K562 (cell line): ENCODE measurements around the gene FBLN2. TPM values are rescaled to one million over a fixed set of nuclear protein-coding genes. Genes with fewer than 3 reads are reported as not detected.
A peak's percentile ranks its signal among the peaks of the same experiment; 100 is the strongest.

Experiments
- ATAC-seq: fragments of 200-7000 bp; cut with Tn5 transposase; 3 replicates; pipeline ENCODE4 v1.9.1; 2020; ENCODE audit warnings: moderate library complexity
- BruUV-seq: library from RNA; stranded (reverse); fragments of 400-500 nt; replicated peaks from 2 replicates; lab custom pipeline; 2021; lab: Mats Ljungman, UMichigan
- CTCF ChIA-PET: fragments of 300-600 bp; formaldehyde crosslinking; extraction: SDS; loops from one replicate; lab custom pipeline; 2021; ENCODE audit warnings: low intra/inter-chr PET ratio; lab: Yijun Ruan, JAX
- POLR2A ChIA-PET: fragments of 300-600, 350-650 bp; sonication (Branson Sonifier 250); formaldehyde crosslinking; extraction: SDS; loops from one replicate; lab custom pipeline; 2021; ENCODE audit warnings: antibody characterized with exemption, inconsistent platforms; lab: Yijun Ruan, JAX
- DNase-seq, 4 experiments: peaks; one replicate each; pipeline versions ENCODE4 v3.0.0 to v3.0.0-alpha.2; 2011 to 2018; ENCODE audit warnings: low spot score in 3 of 4, mixed read lengths in 3 of 4; ENCODE audit errors: extremely low read depth in 1 of 4
- FAIRE-seq: peaks from 2 replicates; lab custom pipeline; 2011; peaks lifted over from hg19 to GRCh38; lab: Jason Lieb, UNC
- H2AFZ ChIP-seq: 2 replicates; pipeline ENCODE4 v1.6.0; 2011; ENCODE audit warnings: low read depth, low read length, control low read depth, inconsistent platforms
- H3K27ac ChIP-seq: fragments of 200-600 bp; 3 replicates; pipeline ENCODE4 v1.8.0; 2011; ENCODE audit warnings: low read depth, mild to moderate bottlenecking, control low read depth, inconsistent platforms, low read length, moderate library complexity, mixed read lengths; ENCODE audit errors: extremely low read depth
- H3K27me3 ChIP-seq, 2 experiments: fragments of 300-600 bp in 1 of 2; 2 replicates in 1 of 2; 3 replicates in 1 of 2; pipeline versions ENCODE4 v1.6.0 to v1.8.0; 2011; ENCODE audit warnings: inconsistent platforms in 2 of 2, low read length in 2 of 2, mild to moderate bottlenecking in 1 of 2, mixed read lengths in 1 of 2, moderate library complexity in 1 of 2; ENCODE audit not compliant: control insufficient read depth in 2 of 2, insufficient read depth in 2 of 2
- H3K36me3 ChIP-seq: fragments of 300-600 bp; 3 replicates; pipeline ENCODE4 v1.8.0; 2011; ENCODE audit warnings: mild to moderate bottlenecking, low read length, inconsistent platforms; ENCODE audit not compliant: control insufficient read depth, insufficient read depth
- H3K4me1 ChIP-seq, 2 experiments: fragments of 200-600 bp in 1 of 2; replicated peaks in 1 of 2; 2 replicates in 1 of 2; 3 replicates in 1 of 2; pipeline versions ENCODE4 v1.5.1 to v1.8.0; 2011; ENCODE audit warnings: inconsistent platforms in 2 of 2, low read length in 2 of 2, mild to moderate bottlenecking in 1 of 2, mixed read lengths in 1 of 2, moderate library complexity in 1 of 2; ENCODE audit not compliant: control insufficient read depth in 2 of 2, insufficient read depth in 2 of 2
- H3K4me2 ChIP-seq: 2 replicates; pipeline ENCODE4 v1.6.1; 2011; ENCODE audit warnings: low read length, control low read depth, inconsistent platforms, mixed read lengths; ENCODE audit not compliant: insufficient read depth
- H3K4me3 ChIP-seq: fragments of 200-600 bp; sonication (generic), shearing (Covaris generic); 2 replicates; pipeline ENCODE4 v1.5.1; 2016; ENCODE audit warnings: control low read depth, inconsistent platforms
- H3K79me2 ChIP-seq: fragments of 200-600 bp; 3 replicates; pipeline ENCODE4 v1.8.0; 2011; ENCODE audit warnings: low read length, inconsistent platforms; ENCODE audit not compliant: control insufficient read depth, insufficient read depth
- H3K9ac ChIP-seq, 2 experiments: 2 replicates each; pipeline versions ENCODE4 v1.6.0 to v1.6.1; 2011; ENCODE audit warnings: low read depth in 2 of 2, low read length in 2 of 2, control low read depth in 1 of 2, inconsistent platforms in 1 of 2, mild to moderate bottlenecking in 1 of 2, mixed read lengths in 1 of 2; ENCODE audit not compliant: insufficient read depth in 1 of 2
- H3K9me1 ChIP-seq: one replicate; pipeline ENCODE4 v1.6.0; 2011; ENCODE audit warnings: inconsistent platforms, mild to moderate bottlenecking, low read length, moderate library complexity; ENCODE audit not compliant: control insufficient read depth, insufficient read depth
- H3K9me3 ChIP-seq: replicated peaks from 2 replicates; pipeline ENCODE4 v1.5.1; 2011; ENCODE audit warnings: low read depth, low read length, inconsistent platforms; ENCODE audit not compliant: control insufficient read depth, insufficient read depth
- H4K20me1 ChIP-seq: replicated peaks from 2 replicates; pipeline ENCODE4 v1.6.1; 2011; ENCODE audit warnings: low read length, inconsistent platforms, mixed read lengths; ENCODE audit not compliant: control insufficient read depth, insufficient read depth
- CTCFL ChIP-seq: IDR thresholded peaks from 2 replicates; pipeline ENCODE4 v1.6.1; 2011; ENCODE audit warnings: borderline replicate concordance, low read depth, mild to moderate bottlenecking, moderate library complexity, low read length; ENCODE audit not compliant: insufficient read depth, poor library complexity, severe bottlenecking
- E2F1 ChIP-seq: sonication (generic); formaldehyde crosslinking; IDR thresholded peaks from 2 replicates; pipeline ENCODE4 v1.8.1; 2023; ENCODE audit warnings: mild to moderate bottlenecking, missing genetic modification reagents, moderate library complexity
- GTF3C2 ChIP-seq: IDR thresholded peaks from 3 replicates; pipeline ENCODE4 v1.6.1; 2011; ENCODE audit warnings: borderline replicate concordance, mild to moderate bottlenecking, moderate library complexity; ENCODE audit not compliant: insufficient read length; ENCODE audit errors: extremely low read depth
- HDAC6 ChIP-seq: IDR thresholded peaks from 2 replicates; pipeline ENCODE4 v1.6.1; 2012; ENCODE audit warnings: low read depth, mild to moderate bottlenecking, control low read depth, inconsistent platforms, low read length, moderate library complexity
- KDM5B ChIP-seq: fragments of 200-600 bp; sonication (generic); IDR thresholded peaks from 2 replicates; pipeline ENCODE4 v1.6.1; 2012; ENCODE audit warnings: low read depth, mild to moderate bottlenecking, moderate library complexity, low read length, control low read depth, inconsistent platforms; ENCODE audit not compliant: insufficient replicate concordance
- MCM5 ChIP-seq: fragments of 450-650 bp; IDR thresholded peaks from 2 replicates; pipeline ENCODE4 v1.6.1; 2016; ENCODE audit warnings: low read depth
- POLR3G ChIP-seq: IDR thresholded peaks from 2 replicates; pipeline ENCODE4 v1.6.1; 2011; ENCODE audit not compliant: insufficient read length, insufficient replicate concordance; ENCODE audit errors: extremely low read depth
- PRMT5 ChIP-seq: sonication (generic); formaldehyde crosslinking; IDR thresholded peaks from 2 replicates; pipeline ENCODE4 v1.5.0; 2020; ENCODE audit warnings: missing genetic modification reagents
- SMAD4 ChIP-seq: fragments of 250-450 bp; sonication (Bioruptor Pico); conservative IDR thresholded peaks from 2 replicates; pipeline ENCODE4 v1.8.0; 2021; ENCODE audit warnings: inconsistent platforms, mild to moderate bottlenecking, moderate library complexity
- TBL1XR1 ChIP-seq, 2 experiments: IDR thresholded peaks; 2 replicates each; pipeline ENCODE4 v1.6.1; 2012; ENCODE audit warnings: improper control_type of control experiment in 2 of 2, low read length in 2 of 2, mild to moderate bottlenecking in 1 of 2
- ZBTB17 ChIP-seq: fragments of 450-650 bp; formaldehyde crosslinking; IDR thresholded peaks from 2 replicates; pipeline ENCODE4 v1.4.0; 2020; ENCODE audit warnings: mild to moderate bottlenecking
- ZFP30 ChIP-seq: fragments of 250-450 bp; sonication (Bioruptor Pico); IDR thresholded peaks from 2 replicates; pipeline ENCODE4 v1.8.0; 2022; ENCODE audit warnings: moderate library complexity, mild to moderate bottlenecking, inconsistent platforms, borderline replicate concordance
- ZNF239 ChIP-seq: fragments of 250-450 bp; sonication (Bioruptor Pico); IDR thresholded peaks from 2 replicates; pipeline ENCODE4 v1.4.0; 2020; ENCODE audit warnings: mild to moderate bottlenecking
- WGBS: fragments of 100-300 bp; shearing (Covaris generic); methylation state at CpG from one replicate; pipeline ENCODE4 v1.1.6; 2016; ENCODE audit warnings: low coverage, mixed read lengths; ENCODE audit not compliant: insufficient coverage; ENCODE audit errors: missing lambda C conversion rate; 5-methylcytosine and 5-hydroxymethylcytosine counted together
- in situ Hi-C: fragments of 300-500 bp; cut with MboI; formaldehyde crosslinking; loops from 4 replicates; pipeline ENCODE4 v1.15.0; 2018; ENCODE audit warnings: inconsistent platforms, mixed read lengths
- intact Hi-C: fragments of 100-400 bp; cut with micrococcal nuclease; formaldehyde crosslinking; loops from 2 replicates; pipeline ENCODE4 v1.14.2; 2022
- polyA plus RNA-seq, 8 experiments: library from polyadenylated mRNA; depleted of rRNA in 4 of 8; stranded (reverse) in 5 of 8; unstranded in 3 of 8; fragments of >200 nt; fragmentation: Nextera tagmentation in 2 of 8; fragmentation: Illumina TruSeq in 1 of 8; extraction: Ambion mirVana in 2 of 8; extraction: Trizol in 1 of 8; gene quantifications; 2 replicates each; pipeline versions ENCODE4 v1.2.1 to v1.2.3, GENCODE V29; 2011 to 2014; ENCODE audit warnings: inconsistent platforms in 1 of 8, missing spikeins in 1 of 8
- total RNA-seq, 7 experiments: library from RNA; depleted of rRNA in 6 of 7; stranded (reverse); fragments of >200 nt in 6 of 7; fragmentation: Illumina TruSeq in 2 of 7; extraction: Trizol in 2 of 7; gene quantifications; 2 replicates each; pipeline versions ENCODE4 v1.2.1 to v1.2.3, GENCODE V29; 2011 to 2021; ENCODE audit warnings: low replicate concordance in 1 of 7

Gene FBLN2
- total and polyA plus RNA-seq, 9 of the 15 experiments (the other 6 are each of a cell fraction or from before 2014, with no cell fraction given), result 0.03 to 0.10 (median 0.04) TPM; not detected in 6

GRCh38 chr3:13648060-13649001, 99.4 kb downstream of the FBLN2 start:
- POLR2A ChIA-PET, result interaction anchor here (0.6 to 1.5 kb wide), 6 partner anchors 9 to 197 kb away, joined by 3 to 5 read pairs (median 4); no protein-coding TSS in a partner anchor
- TF ChIP-seq SMAD4 (CRISPR knock-in tag), result no peak
- TF ChIP-seq HDAC6, result no peak
- no peak for TF ChIP-seq POLR3G
- TF ChIP-seq CTCFL, result peak; percentile 19
- TF ChIP-seq ZBTB17 (CRISPR knock-in tag), result no peak
- no peak for TF ChIP-seq KDM5B
- TF ChIP-seq ZFP30 (CRISPR knock-in tag), result no peak
- no peak for TF ChIP-seq GTF3C2
- no peak for TF ChIP-seq ZNF239 (CRISPR knock-in tag)
- TF ChIP-seq PRMT5 (CRISPR knock-in tag), result no peak
- TF ChIP-seq TBL1XR1 (IDR thresholded peaks at IDR 0.05; ENCODE audit: low read length in 2 of 2), result 0 out of 4 replicates have a peak, but pooled peaks have one; percentile 15 to 22
- TF ChIP-seq E2F1 (CRISPR knock-in tag), result peak; percentile 52; the same call in 1 of the 2 replicates
- no peak for TF ChIP-seq MCM5

More at GRCh38 chr3:13648060-13649001, 99.4 kb downstream of the FBLN2 start:
- DNase-seq, result peak; percentile 89 to 93 (median 92)
- no peak overlapping the region for H2AFZ ChIP-seq
- peak; percentile 79 for FAIRE-seq
- peaks cover 25 to 37% of the 10 kb centered on the region in 2 experiments; a peak in 4 of 5 replicates for H3K4me1 ChIP-seq
- no peak overlapping the region for H3K4me2 ChIP-seq
- H3K9ac ChIP-seq, result peak overlapping the region in 1 of 2 experiments; percentile 24; a peak in 1 of 4 replicates
- CTCF ChIA-PET, result interaction anchor here (0.6 to 6.6 kb wide), 7 partner anchors 146 to 557 kb away, joined by 3 to 138 read pairs (median 5); no protein-coding TSS in a partner anchor
- no peaks in the 10 kb centered on the region for H3K9me3 ChIP-seq
- in situ Hi-C loops (loop anchor here (5.0 to 10.0 kb wide), 2 partner anchors 151 to 554 kb away; no protein-coding TSS in a partner anchor), intact Hi-C loops (loop anchor here (1.0 to 10.0 kb wide), 4 partner anchors 94 to 424 kb away; no protein-coding TSS in a partner anchor)
- peaks cover 5% of the 10 kb centered on the region for H3K9me1 ChIP-seq
- ATAC-seq, result peak; percentile 76
- H3K79me2 ChIP-seq, result no peaks in the 10 kb centered on the region
- peaks cover 20 to 41% of the 10 kb centered on the region in 2 experiments for H3K27me3 ChIP-seq
- no TSS peak for BruUV-seq
- WGBS, result 3% methylated on average over 20 of the region's 20 CpGs
- H3K36me3 ChIP-seq, result no peaks in the 10 kb centered on the region
- H3K27ac ChIP-seq, result no peak overlapping the region
- no peak overlapping the region for H3K4me3 ChIP-seq
- peaks cover 17% of the 10 kb centered on the region; the same call in 1 of the 2 replicates for H4K20me1 ChIP-seq
